Measurements from ENCODE around the gene LY6G6D. TPM values are rescaled to one million over a fixed set of nuclear protein-coding genes. Genes with fewer than 3 reads are reported as not detected.

Gene LY6G6D
- total and polyA plus RNA-seq, 8 donors = not detected

GRCh38 chr6:31701666-31702404 is 13.3 kb upstream of the LY6G6D start:
- peaks cover 11 to 44% (median 26%) of the 10 kb centered on the region in 4 donors for H3K4me1 ChIP-seq
- intact Hi-C loops (cut with DNase I; ENCODE audit: low total_unique reads) = no loop called here
- H3K36me3 ChIP-seq = peaks cover 7 to 42% (median 37%) of the 10 kb centered on the region in 4 donors
- no peaks in the 10 kb centered on the region for H3K27me3 ChIP-seq
- peak overlapping the region; percentile 63 to 83 (median 70) for H3K4me3 ChIP-seq
- TF ChIP-seq, protein P1, sequence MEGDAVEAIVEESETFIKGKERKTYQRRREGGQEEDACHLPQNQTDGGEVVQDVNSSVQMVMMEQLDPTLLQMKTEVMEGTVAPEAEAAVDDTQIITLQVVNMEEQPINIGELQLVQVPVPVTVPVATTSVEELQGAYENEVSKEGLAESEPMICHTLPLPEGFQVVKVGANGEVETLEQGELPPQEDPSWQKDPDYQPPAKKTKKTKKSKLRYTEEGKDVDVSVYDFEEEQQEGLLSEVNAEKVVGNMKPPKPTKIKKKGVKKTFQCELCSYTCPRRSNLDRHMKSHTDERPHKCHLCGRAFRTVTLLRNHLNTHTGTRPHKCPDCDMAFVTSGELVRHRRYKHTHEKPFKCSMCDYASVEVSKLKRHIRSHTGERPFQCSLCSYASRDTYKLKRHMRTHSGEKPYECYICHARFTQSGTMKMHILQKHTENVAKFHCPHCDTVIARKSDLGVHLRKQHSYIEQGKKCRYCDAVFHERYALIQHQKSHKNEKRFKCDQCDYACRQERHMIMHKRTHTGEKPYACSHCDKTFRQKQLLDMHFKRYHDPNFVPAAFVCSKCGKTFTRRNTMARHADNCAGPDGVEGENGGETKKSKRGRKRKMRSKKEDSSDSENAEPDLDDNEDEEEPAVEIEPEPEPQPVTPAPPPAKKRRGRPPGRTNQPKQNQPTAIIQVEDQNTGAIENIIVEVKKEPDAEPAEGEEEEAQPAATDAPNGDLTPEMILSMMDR (IDR thresholded peaks at IDR 0.05) = no peak
- TF ChIP-seq POLR2AphosphoS5 (IDR thresholded peaks at IDR 0.05) = no peak
- TF ChIP-seq POLR2A (IDR thresholded peaks at IDR 0.05) = no peak
- no peak for TF ChIP-seq EP300 (IDR thresholded peaks at IDR 0.05)
- WGBS, 5 donors = 16 to 27% (median 24%) methylated on average over 7 of the region's 7 CpGs
- H3K27ac ChIP-seq = peak overlapping the region; percentile 22 to 99 (median 97)
- no peaks in the 10 kb centered on the region for H3K9me3 ChIP-seq
- peak in 1 of 2 donors; percentile 45 for DNase-seq

DNA sequence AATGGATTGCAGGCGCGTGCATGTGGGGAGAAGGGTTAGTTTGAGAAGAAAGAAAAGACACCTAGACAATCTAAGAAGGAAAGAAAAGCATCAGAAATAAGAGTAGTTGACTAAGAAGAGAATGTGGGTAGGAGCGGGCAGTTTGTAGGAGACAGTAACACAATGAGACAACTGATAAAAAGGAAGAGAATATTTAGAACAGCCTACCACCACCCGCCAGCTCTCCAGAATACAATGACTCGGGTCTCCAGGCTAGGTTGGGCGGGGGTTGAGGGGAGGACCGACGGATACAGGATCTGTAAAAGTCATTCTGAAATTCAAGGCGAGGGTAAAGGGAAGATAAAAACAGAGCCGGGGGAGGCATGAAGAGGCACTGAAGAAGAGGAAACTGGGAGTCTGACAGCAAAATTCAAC is 12.7 kb upstream of the LY6G6D start:
- H3K36me3 ChIP-seq = peaks cover 5 to 37% (median 31%) of the 10 kb centered on the region in 4 donors
- H3K27me3 ChIP-seq = no peaks in the 10 kb centered on the region
- WGBS, 5 donors = 0 to 1% (median 1%) methylated on average over 10 of the region's 10 CpGs
- TF ChIP-seq, protein P1 (IDR thresholded peaks at IDR 0.05) = no peak
- TF ChIP-seq POLR2AphosphoS5 (IDR thresholded peaks at IDR 0.05) (no peak), EP300 (IDR thresholded peaks at IDR 0.05) (no peak), POLR2A (IDR thresholded peaks at IDR 0.05) (no peak)
- no peaks in the 10 kb centered on the region for H3K9me3 ChIP-seq
- intact Hi-C loops (cut with DNase I; ENCODE audit: low total_unique reads) = no loop called here
- peak overlapping the region; percentile 63 to 83 (median 70) for H3K4me3 ChIP-seq
- H3K27ac ChIP-seq = peak overlapping the region; percentile 94 to 99 (median 97)
- peaks cover 11 to 44% (median 26%) of the 10 kb centered on the region in 4 donors for H3K4me1 ChIP-seq
- no peak for DNase-seq

- intact Hi-C loops (cut with DNase I; ENCODE audit: low total_unique reads) = no loop called here
These were observed 12.1 kb upstream of the LY6G6D start, which contains the start of gene ABHD16A for GRCh38 chr6:31702819-31703716. TSS of gene ABHD16A (minus strand) at chr6:31703324. CDS start at chr6:31703281, 43 bp downstream.

More at GRCh38 chr6:31702819-31703716, 12.1 kb upstream of the LY6G6D start, which contains the start of gene ABHD16A:
- peaks cover 5 to 30% (median 27%) of the 10 kb centered on the region in 4 donors for H3K36me3 ChIP-seq
- H3K4me1 ChIP-seq = peaks cover 11 to 44% (median 26%) of the 10 kb centered on the region in 4 donors
- H3K9me3 ChIP-seq = no peaks in the 10 kb centered on the region
- TF ChIP-seq, protein P1 (IDR thresholded peaks at IDR 0.05) = peak in 2 of 7 experiments; percentile 11 to 24
- TF ChIP-seq POLR2A (IDR thresholded peaks at IDR 0.05) (peak in 2 of 4 donors; percentile 92 to 94), POLR2AphosphoS5 (IDR thresholded peaks at IDR 0.05) (peak; percentile 96 to 98 (median 98)), EP300 (IDR thresholded peaks at IDR 0.05) (no peak)
- peak; percentile 99 to 100 for DNase-seq
- H3K27me3 ChIP-seq = no peaks in the 10 kb centered on the region
- peak within 1 kb of the TSS; percentile 63 to 83 (median 70) for H3K4me3 ChIP-seq
- WGBS, 5 donors = 0 to 1% (median 1%) methylated on average over 41 to 54 of the region's 54 CpGs
- H3K27ac ChIP-seq = peak within 1 kb of the TSS; percentile 94 to 99 (median 97)
